GM12874 (cell line): ENCODE measurements around the gene GSC2.

Experiments used
- TF ChIP-seq, protein P1 (sequence below): IDR thresholded peaks from 2 replicates; pipeline ENCODE4 v1.5.1; 2011; ENCODE audit warnings: low read depth, mild to moderate bottlenecking, control low read depth, low read length, moderate library complexity; ENCODE audit not compliant: insufficient read depth

Gene GSC2

DNA sequence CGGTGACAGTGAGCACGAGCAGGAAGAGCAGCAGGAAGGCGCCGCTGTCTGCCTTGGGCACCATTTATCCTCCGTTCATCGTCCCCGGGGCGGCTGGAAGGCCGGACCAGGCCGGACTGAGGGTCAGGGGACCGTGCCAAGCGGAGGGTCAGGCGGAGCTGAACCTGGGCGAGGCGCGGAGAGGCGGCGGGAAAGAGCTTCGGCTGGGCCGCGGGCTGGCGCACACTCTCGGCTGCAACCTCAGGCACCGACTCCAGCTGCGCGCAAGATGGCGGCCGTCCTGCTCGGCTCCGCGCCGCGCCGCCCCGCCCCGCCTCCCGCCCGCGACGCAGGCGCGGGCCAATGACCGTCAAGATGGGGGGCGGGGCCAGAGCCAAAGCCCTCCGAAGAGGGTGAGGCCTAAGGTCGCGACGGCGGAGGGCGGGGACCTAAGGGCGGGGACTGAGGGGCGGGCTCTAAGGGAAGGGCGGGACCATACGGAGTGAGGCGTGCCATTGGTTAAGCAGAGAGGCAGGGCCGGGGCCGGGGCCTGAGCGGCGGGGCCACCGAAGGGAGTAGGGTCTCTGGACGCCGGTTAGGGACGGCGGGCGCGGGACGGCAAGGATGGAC is 27.8 kb downstream of the GSC2 start, which contains the start of gene DGCR2:
Gene DGCR2 (minus strand): TSS at position 270 of the 609 bp plus-strand sequence. CDS start 206 bp downstream, at position 64.
- TF ChIP-seq, protein P1, sequence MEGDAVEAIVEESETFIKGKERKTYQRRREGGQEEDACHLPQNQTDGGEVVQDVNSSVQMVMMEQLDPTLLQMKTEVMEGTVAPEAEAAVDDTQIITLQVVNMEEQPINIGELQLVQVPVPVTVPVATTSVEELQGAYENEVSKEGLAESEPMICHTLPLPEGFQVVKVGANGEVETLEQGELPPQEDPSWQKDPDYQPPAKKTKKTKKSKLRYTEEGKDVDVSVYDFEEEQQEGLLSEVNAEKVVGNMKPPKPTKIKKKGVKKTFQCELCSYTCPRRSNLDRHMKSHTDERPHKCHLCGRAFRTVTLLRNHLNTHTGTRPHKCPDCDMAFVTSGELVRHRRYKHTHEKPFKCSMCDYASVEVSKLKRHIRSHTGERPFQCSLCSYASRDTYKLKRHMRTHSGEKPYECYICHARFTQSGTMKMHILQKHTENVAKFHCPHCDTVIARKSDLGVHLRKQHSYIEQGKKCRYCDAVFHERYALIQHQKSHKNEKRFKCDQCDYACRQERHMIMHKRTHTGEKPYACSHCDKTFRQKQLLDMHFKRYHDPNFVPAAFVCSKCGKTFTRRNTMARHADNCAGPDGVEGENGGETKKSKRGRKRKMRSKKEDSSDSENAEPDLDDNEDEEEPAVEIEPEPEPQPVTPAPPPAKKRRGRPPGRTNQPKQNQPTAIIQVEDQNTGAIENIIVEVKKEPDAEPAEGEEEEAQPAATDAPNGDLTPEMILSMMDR = no peak

- TF ChIP-seq, protein P1 = no peak
Measured at GRCh38 chr22:19121631-19122142, 28.4 kb downstream of the GSC2 start.

- TF ChIP-seq, protein P1 = no peak
Measured at GRCh38 chr22:19120829-19121630, 29.1 kb downstream of the GSC2 start.

- TF ChIP-seq, protein P1 = no peak
Measured at GRCh38 chr22:19119949-19120348, 30.1 kb downstream of the GSC2 start.

- TF ChIP-seq, protein P1 = no peak
Measured at GRCh38 chr22:19118329-19118880, 31.7 kb downstream of the GSC2 start.

DNA sequence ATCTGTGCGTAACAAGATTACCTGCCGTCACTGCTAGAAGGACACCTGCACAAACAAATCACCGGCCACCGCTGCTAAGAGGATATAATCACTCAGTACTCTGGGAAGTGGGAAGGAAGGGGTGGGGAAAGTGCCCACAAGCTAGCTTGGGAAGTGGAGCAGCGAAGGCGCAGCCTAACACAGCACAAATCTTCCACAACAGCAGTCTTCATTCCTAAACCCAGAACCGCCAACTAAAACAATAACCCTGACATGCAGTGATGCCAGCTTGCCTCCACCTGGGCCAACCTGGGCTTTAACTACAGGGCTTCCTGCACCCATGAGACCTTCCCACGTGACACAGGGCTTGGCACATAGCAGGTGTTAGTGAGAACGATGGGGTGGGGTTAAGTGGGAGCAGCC is 33.0 kb downstream of the GSC2 start:
- TF ChIP-seq, protein P1 = no peak

GRCh38 chr22:19115628-19116027 is 34.5 kb downstream of the GSC2 start:
- TF ChIP-seq, protein P1 = peak; percentile 31; the same call in 1 of the 2 replicates
